ENCODE results near the gene SUB1.
A peak's percentile ranks its signal among the peaks of the same experiment; 100 is the strongest.
"Not testable (repeated sequence)": the region's sequence is repeated elsewhere in the genome, so short reads cannot be mapped to it uniquely, and the experiment has no call there.

SUB1 gene

GRCh38 chr5:32585446-32586275, at the start of gene SUB1:
TSS of gene SUB1 (plus strand) at chr5:32585557. CDS start at chr5:32588513, 2,956 bp downstream.
- DNase-seq: peak; percentile 92

GRCh38 chr5:32536246-32536645, 49.1 kb upstream of the SUB1 start:
- no peak for DNase-seq

- DNase-seq: peak; percentile 80
These were observed 47.8 kb upstream of the SUB1 start for GRCh38 chr5:32537437-32538029.

DNA sequence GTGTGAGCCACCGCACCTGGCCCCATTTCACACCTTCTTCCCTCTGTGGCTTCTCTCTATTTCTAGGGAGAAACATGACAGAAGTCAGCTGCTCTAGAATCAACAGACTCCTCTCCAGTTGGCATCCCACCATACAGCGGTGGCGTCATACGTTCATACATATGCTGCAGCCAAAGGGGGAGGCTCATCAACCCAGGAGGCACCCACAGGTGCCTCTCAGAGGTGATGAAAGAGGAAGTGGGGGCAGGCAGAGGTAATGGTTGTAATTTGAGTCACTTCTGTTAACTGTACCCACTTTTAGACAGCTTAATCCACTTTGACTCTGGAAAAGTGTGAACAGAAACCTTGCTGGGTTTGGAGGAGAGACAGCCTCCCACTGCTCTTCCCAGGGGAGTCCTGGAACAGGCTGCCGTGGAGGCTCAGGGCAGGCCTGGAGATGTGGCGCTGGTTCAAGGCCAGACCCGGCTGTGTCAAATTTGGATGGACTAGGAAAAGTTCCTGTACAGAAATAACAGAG, 47.3 kb upstream of the SUB1 start:
- no peak for DNase-seq

DNA sequence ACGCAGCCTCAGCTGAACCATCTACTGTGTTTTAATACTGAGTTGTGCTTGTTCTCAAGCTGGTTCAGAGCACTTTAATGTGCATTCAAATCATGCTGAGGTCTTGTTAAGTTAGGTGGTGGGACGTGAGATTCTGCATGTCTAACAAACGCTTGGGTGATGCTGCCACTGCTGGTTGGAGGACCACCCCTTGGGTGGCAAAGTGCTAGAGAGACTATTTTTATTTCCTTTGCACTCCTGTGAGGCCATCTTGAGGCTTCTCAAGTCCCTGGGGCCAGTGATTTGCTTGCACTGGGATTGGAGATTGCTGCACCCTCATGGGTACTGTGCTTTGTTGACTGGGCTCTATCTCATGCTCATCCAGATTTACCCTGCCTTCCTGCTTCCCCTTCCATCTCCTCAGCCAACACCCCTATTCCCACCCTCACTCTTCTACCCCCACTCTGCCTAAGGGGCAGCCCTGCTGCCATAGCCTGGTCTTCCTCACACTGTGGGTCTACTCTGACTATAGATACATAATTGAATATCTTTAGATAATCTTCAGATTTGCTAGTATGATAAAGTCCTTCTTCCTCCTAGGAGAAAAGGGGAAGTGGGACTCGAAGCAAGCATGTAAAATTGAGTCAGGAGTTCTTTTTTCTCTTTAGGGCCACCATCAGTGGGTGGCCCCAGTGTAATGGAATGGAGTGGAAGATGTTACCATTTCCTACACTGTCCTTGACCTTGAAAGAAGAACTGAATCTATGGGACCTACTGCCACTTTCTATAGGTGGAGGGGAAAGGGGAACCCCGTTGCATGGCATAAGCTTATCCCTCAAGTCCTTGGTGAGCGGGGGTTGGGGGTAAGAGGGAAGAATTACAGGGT, 45.1 kb upstream of the SUB1 start:
- no peak for DNase-seq

DNA sequence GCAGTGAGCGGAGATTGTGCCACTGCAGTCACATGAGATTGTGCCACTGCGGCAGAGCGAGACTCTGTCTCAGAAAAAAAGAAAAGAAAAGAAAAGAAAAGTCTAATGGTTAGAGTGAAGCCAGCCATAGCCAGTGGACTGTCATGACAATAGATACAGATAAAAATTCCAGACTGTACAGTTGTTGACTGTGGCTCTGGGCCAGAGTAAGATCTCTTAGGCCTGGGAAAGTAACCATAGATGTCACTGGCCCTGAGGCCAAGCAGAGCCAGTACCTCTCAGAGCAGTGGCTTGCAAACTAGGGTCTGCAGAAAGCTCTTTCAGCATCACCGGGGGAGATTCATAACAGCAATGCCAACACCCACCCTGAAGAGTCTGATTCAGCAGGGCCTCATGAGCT, 44.1 kb upstream of the SUB1 start:
- peak; percentile 25 for DNase-seq

GRCh38 chr5:32542216-32543059, 42.9 kb upstream of the SUB1 start:
- peak; percentile 63 for DNase-seq

GRCh38 chr5:32543291-32543690, 42.1 kb upstream of the SUB1 start:
- DNase-seq: peak; percentile 37

DNA sequence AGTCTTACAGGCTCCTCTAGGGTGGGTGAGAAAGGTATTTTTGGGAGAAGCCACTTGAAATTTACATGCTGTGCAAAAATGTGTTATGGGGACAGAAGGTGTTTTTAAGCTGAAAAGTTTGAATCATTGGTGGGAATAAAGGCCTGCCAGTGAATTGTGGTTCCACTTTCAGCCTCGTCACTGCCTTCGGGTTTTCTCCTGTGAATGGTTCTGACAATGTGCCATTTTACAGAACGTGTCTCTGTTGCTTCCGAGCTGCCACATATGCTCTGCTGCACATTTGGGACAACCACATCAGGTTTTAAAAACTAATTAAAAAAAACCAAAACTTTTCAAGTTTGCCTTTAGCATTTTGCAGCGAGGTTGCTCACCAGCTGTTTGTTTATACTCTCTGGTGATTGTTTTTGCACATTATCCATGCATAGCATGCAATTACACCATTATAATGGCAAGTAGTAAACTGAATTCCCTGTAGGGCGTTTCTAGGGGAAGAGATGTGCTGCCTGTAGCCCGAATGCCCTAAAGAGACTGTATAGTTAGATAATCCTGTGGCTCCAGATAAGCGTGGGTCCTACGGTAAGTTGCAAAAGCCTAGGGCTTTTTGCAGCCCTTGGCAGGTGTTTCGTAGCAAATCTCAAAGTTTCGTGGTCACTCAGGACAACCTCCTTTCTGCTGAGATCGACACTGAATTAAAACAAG, 40.1 kb upstream of the SUB1 start:
- no peak for DNase-seq

GRCh38 chr5:32551194-32551593, 34.2 kb upstream of the SUB1 start:
- no peak for DNase-seq

GRCh38 chr5:32551865-32552264, 33.5 kb upstream of the SUB1 start:
- DNase-seq: no peak

DNA sequence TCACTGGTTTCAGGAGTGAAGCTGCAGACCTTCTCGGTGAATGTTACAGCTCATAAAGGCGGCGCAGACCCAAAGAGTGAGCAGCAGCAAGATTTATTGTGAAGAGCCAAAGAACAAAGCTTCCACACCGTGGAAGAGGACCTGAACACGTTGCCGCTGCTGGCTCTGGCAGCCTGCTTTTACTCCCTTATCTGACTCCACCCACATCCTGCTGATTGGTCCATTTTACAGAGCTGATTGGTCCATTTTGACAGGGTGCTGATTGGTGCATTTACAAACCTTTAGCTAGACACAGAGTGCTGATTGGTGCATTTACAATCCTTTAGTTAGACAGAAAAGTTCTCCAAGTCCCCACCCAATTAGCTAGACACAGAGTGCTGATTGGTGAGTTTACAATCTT, 32.9 kb upstream of the SUB1 start:
- DNase-seq: not testable (repeated sequence)

- no peak for DNase-seq
These were observed 32.4 kb upstream of the SUB1 start for GRCh38 chr5:32552936-32553335.

GRCh38 chr5:32554181-32554780, 31.1 kb upstream of the SUB1 start:
- not testable (repeated sequence) for DNase-seq

DNA sequence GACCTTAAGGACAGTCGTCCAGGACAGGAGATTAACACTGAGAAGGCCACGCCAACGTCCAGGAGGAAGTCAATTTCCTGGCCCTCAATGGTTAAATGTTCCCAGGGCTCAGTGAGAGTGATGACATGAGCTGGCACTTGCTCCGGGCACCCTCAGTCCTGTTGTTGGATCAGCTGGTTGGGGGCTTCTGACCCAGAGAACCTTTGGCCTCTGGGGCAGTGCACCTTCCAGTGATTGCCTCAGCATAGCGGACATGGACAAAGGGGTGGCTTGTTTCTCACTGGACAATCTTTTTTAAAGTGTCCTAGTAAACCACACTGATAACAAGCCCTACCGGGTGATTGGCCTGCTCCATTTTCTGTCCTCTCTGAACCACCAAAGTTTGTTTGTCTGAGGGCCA, 28.8 kb upstream of the SUB1 start:
- not testable (repeated sequence) for DNase-seq

DNA sequence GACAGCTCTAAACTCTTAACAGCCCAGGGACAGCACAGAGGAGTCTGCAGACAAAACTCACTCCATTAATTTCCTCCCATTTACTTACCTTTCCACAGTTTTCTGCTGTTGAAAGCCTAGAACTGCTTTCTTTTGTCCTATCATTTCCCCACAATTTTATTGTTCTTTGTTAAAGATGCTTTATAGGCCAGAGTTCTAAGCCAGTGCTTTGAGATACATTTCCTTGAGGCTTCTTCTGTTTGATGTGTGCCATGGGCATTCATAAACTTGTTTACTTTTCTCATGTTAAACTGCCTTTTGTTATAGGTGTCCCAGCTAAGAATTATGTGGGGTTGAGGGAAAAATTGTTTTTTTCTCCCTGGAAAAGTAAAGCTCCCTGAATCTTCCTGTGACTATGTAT, 25.9 kb upstream of the SUB1 start:
- no peak for DNase-seq

GRCh38 chr5:32559921-32560320, 25.4 kb upstream of the SUB1 start:
- peak; percentile 6 for DNase-seq

DNA sequence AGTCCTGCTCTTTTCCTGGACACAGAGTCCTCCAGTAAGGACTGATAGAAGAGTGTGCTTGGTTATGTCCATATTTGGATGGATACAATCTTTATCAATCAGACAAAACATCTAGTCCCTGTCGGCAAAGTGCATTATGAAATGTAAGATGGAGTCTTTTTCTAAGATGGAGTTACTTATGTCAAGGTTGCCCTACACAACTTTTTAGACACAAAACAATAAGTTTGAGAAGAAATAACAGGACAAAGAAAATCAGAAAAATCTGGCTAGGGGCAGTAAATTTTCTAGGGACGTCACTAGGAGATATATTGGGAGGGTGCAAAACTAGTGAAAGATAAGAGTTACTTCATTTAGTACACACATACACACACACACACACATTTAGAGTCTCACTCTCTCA, 23.3 kb upstream of the SUB1 start:
- DNase-seq: no peak

DNA sequence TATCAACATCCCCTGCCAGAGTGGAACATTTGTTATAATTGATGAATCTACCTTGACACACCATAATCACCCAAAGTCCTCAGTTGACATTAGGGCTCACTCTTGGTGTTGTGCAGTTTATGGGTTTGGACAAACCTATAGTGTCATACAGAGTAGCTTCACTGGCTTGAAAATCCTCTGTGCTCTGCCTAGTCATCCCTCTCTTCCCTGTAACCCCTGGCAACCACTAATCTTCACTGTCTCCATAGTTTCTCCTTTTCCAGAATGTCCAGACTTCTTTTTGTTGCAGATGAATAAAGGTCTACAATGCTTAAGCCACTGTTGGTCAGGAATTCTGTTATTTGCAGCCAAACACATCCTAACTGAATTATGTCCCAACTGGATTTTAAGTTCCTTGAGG, 22.5 kb upstream of the SUB1 start:
- DNase-seq: no peak

DNA sequence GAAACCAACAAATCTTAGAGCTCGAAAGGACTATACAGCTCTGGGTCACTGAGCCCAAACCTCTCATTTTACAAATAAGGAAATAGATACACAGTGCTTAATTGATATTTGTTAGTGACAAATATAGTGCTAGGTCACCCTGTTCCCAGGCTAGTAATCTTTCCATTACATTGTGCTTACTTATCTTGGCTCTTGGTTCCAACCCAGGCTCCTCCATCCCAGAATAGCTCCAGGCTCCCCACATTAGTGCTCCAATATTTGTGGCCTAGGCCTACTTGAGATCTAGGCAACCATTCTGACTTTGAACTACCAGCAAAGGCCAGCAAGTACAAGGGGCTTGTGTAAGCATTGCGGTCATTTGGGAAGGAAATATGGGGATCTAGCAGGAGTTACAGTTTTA, 21.7 kb upstream of the SUB1 start:
- DNase-seq: no peak

GRCh38 chr5:32565145-32565544, 20.2 kb upstream of the SUB1 start:
- DNase-seq: no peak
